GM19025 (cell line): ENCODE data around the gene MYO9A.

Experiments
- ATAC-seq: cut with Tn5 transposase; IDR thresholded peaks from one replicate; pipeline ENCODE4 v1.9.1; 2021; ENCODE audit warnings: mild to moderate bottlenecking, low read depth, moderate library complexity; ENCODE audit not compliant: unreplicated experiment

The MYO9A gene

GRCh38 chr15:71798641-71799040, 319.3 kb downstream of the MYO9A start:
- ATAC-seq, result no peak

- ATAC-seq, result no peak
These were observed 325.4 kb downstream of the MYO9A start for GRCh38 chr15:71792521-71792920.

- ATAC-seq, result no peak
These were observed 326.0 kb downstream of the MYO9A start for GRCh38 chr15:71791975-71792374.

- ATAC-seq, result no peak
These were observed 327.9 kb downstream of the MYO9A start for GRCh38 chr15:71790081-71790480.

- no peak for ATAC-seq
These were observed 328.3 kb downstream of the MYO9A start for GRCh38 chr15:71789616-71790015.

- ATAC-seq, result no peak
These were observed 329.0 kb downstream of the MYO9A start for GRCh38 chr15:71788646-71789579.

- no peak for ATAC-seq
These were observed 331.3 kb downstream of the MYO9A start for GRCh38 chr15:71786673-71787072.

GRCh38 chr15:71785996-71786395, 332.0 kb downstream of the MYO9A start:
- no peak for ATAC-seq

- no peak for ATAC-seq
These were observed 333.2 kb downstream of the MYO9A start for GRCh38 chr15:71784719-71785118.

- ATAC-seq, result no peak
These were observed 335.4 kb downstream of the MYO9A start for GRCh38 chr15:71782422-71783165.

GRCh38 chr15:71781965-71782265, 336.0 kb downstream of the MYO9A start:
- no peak for ATAC-seq

GRCh38 chr15:71781179-71781964, 336.6 kb downstream of the MYO9A start:
- no peak for ATAC-seq

GRCh38 chr15:71780115-71780976, 337.6 kb downstream of the MYO9A start:
- ATAC-seq, result no peak

GRCh38 chr15:71779073-71779797, 338.7 kb downstream of the MYO9A start:
- no peak for ATAC-seq

- ATAC-seq, result no peak
These were observed 340.6 kb downstream of the MYO9A start for GRCh38 chr15:71777216-71777943.

- ATAC-seq, result no peak
These were observed 341.6 kb downstream of the MYO9A start for GRCh38 chr15:71776304-71776703.

- ATAC-seq, result no peak
These were observed 342.1 kb downstream of the MYO9A start for GRCh38 chr15:71775856-71776255.

- ATAC-seq, result no peak
These were observed 344.6 kb downstream of the MYO9A start for GRCh38 chr15:71773206-71773859.
